ENCODE data around the gene KIF16B.

KIF16B gene

GRCh38 chr20:16556301-16556700 is 16.9 kb downstream of the KIF16B start:
- H3K4me3 ChIP-seq (replicated peaks; ENCODE audit: low read depth, low read length): no peak overlapping the region

DNA sequence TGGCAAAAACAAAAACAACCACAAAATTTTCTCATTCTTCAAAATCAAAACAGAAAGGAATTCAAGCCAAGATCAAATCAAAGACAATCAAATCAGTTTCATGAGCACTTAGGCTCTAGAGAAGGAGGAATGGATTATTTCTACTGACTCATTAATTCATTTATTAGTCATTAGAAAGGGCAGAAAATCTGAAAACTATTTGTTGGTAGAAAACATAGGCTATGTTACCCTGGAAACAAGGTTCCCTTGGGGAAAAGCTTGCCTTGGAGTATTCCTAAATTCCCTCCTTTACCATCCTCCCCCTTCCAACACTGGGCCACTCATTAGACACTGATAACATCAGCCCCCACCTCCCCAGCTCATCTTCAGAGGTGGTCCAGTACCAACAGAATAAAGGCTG is 17.5 kb downstream of the KIF16B start:
- H3K4me3 ChIP-seq (replicated peaks; ENCODE audit: low read depth, low read length): no peak overlapping the region
- DNase-seq (ENCODE audit: extremely low read depth, insufficient read length): no peak

More at GRCh38 chr20:16556301-16556700, 16.9 kb downstream of the KIF16B start:
- no peak for DNase-seq (ENCODE audit: extremely low read depth, insufficient read length)
- Histone ChIP-seq H3K36me3 (ENCODE audit: control insufficient read depth, insufficient read depth, low read length) (no peaks in the 10 kb centered on the region), H3K27me3 (replicated peaks; ENCODE audit: control insufficient read depth, insufficient read depth, low read length) (no peaks in the 10 kb centered on the region)
- TF ChIP-seq CTCF (IDR thresholded peaks at IDR 0.05; ENCODE audit: insufficient read depth, low read length, poor library complexity, severe bottlenecking): no peak

DNA sequence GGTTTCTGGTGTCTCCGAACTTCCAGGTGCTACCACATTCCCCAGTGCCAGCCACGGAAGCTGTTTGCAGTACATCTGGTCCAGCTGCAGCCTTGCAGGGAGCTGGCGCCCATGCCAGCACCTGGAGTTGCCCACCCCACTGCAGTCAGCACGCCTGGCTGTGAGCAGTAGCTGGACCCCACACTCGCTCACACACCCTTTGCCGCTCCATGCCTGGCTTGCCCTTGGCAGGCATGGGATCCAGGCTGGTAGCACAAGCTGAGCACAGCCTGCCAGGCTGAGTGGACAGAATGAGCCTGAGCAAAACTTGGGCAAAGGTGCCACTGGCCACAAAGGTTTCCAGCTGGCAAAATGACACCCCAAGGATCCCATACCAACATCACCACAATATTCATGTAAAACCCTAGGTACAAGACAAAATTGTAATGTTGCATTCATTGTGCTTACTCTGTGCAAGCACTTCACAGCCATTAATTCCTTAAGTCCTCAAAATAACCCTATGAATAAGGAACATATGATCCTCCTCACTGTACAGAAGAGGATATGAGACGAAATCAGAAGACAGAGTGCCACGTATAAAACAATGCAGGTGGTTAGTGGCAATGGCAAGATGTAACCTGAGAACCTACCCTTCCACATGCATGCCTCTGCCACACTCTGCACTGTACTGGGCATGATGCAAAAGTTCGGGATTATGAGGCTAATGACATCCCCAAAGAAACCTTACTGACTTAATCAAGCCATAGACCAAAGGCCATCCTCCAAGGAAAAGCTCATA is 18.3 kb downstream of the KIF16B start:
- no peak for DNase-seq (ENCODE audit: extremely low read depth, insufficient read length)
- Histone ChIP-seq H3K4me3 (replicated peaks; ENCODE audit: low read depth, low read length) (no peak overlapping the region), H3K27me3 (replicated peaks; ENCODE audit: control insufficient read depth, insufficient read depth, low read length) (no peaks in the 10 kb centered on the region), H3K36me3 (ENCODE audit: control insufficient read depth, insufficient read depth, low read length) (no peaks in the 10 kb centered on the region)
- TF ChIP-seq CTCF (IDR thresholded peaks at IDR 0.05; ENCODE audit: insufficient read depth, low read length, poor library complexity, severe bottlenecking): no peak

More for the DNA sequence above, 17.5 kb downstream of the KIF16B start:
- H3K36me3 ChIP-seq (ENCODE audit: control insufficient read depth, insufficient read depth, low read length): no peaks in the 10 kb centered on the region
- no peak for TF ChIP-seq CTCF (IDR thresholded peaks at IDR 0.05; ENCODE audit: insufficient read depth, low read length, poor library complexity, severe bottlenecking)
- no peaks in the 10 kb centered on the region for H3K27me3 ChIP-seq (replicated peaks; ENCODE audit: control insufficient read depth, insufficient read depth, low read length)

DNA sequence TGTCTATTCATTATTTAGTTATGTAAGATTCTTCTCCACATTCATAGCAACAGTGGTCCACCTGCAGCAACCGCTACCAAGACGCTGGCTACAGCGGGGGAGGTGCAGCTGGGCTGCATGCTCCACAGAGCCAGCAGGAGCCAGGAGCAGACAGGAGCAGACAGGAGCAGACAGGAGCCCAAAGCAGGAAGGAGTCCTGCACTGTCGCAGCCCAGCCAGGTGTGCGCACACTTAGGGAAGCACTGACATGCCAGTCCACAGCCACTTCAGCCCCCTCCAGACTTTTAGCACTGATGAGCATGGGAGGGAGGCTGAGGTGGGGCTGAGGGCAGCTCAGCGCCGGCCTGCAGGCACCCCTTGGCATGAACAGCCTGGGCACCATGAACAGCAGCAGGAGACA is 19.6 kb downstream of the KIF16B start:
- TF ChIP-seq CTCF (IDR thresholded peaks at IDR 0.05; ENCODE audit: insufficient read depth, low read length, poor library complexity, severe bottlenecking): no peak
- no peak for DNase-seq (ENCODE audit: extremely low read depth, insufficient read length)

GRCh38 chr20:16553101-16553500 is 20.1 kb downstream of the KIF16B start:
- DNase-seq (ENCODE audit: extremely low read depth, insufficient read length): no peak
- no peak for TF ChIP-seq CTCF (IDR thresholded peaks at IDR 0.05; ENCODE audit: insufficient read depth, low read length, poor library complexity, severe bottlenecking)
- Histone ChIP-seq H3K27me3 (replicated peaks; ENCODE audit: control insufficient read depth, insufficient read depth, low read length) (no peaks in the 10 kb centered on the region), H3K4me3 (replicated peaks; ENCODE audit: low read depth, low read length) (no peak overlapping the region), H3K36me3 (ENCODE audit: control insufficient read depth, insufficient read depth, low read length) (no peaks in the 10 kb centered on the region)

More for the DNA sequence above, 19.6 kb downstream of the KIF16B start:
- H3K36me3 ChIP-seq (ENCODE audit: control insufficient read depth, insufficient read depth, low read length): no peaks in the 10 kb centered on the region
- no peak overlapping the region for H3K4me3 ChIP-seq (replicated peaks; ENCODE audit: low read depth, low read length)
- no peaks in the 10 kb centered on the region for H3K27me3 ChIP-seq (replicated peaks; ENCODE audit: control insufficient read depth, insufficient read depth, low read length)
